Upper lobe of right lung (tissue), 1 donor: ENCODE measurements around the gene SCMH1. TPM values are rescaled to one million over a fixed set of nuclear protein-coding genes. Genes with fewer than 3 reads are reported as not detected.
"Not testable (repeated sequence)": the region's sequence is repeated elsewhere in the genome, so short reads cannot be mapped to it uniquely, and the experiment has no call there.

Experiments
- ATAC-seq: fragments of 200-7000 bp; cut with Tn5 transposase; one replicate; pipeline ENCODE4 v1.9.1; 2020; ENCODE audit warnings: mild to moderate bottlenecking, moderate library complexity
- DNase-seq: peaks from one replicate; pipeline ENCODE4 v3.0.0-alpha.2; 2020
- H3K27ac ChIP-seq: fragments of 200-600 bp; one replicate; pipeline ENCODE4 v1.8.0; 2022
- H3K27me3 ChIP-seq: fragments of 200-600 bp; one replicate; pipeline ENCODE4 v1.8.0; 2022; ENCODE audit warnings: mild to moderate bottlenecking
- H3K36me3 ChIP-seq: fragments of 200-600 bp; one replicate; pipeline ENCODE4 v1.8.0; 2022
- H3K4me1 ChIP-seq: fragments of 200-600 bp; one replicate; pipeline ENCODE4 v1.8.0; 2022
- H3K4me3 ChIP-seq: fragments of 200-600 bp; one replicate; pipeline ENCODE4 v1.8.0; 2022; ENCODE audit warnings: mild to moderate bottlenecking
- H3K9me3 ChIP-seq: fragments of 200-600 bp; one replicate; pipeline ENCODE4 v1.8.0; 2022
- CTCF ChIP-seq: fragments of 200-600 bp; IDR thresholded peaks from one replicate; pipeline ENCODE4 v1.8.0; 2022; ENCODE audit warnings: antibody characterized with exemption
- intact Hi-C: fragments of 100-400 bp; cut with DNase I; formaldehyde crosslinking; loops from one replicate; pipeline ENCODE4 v1.11.0; 2022
- total RNA-seq: library from RNA; stranded (reverse); fragmentation: NEBNext Ultra II Directional; extraction: Animal tissue kit (Norgen Biotek cat#: 25700); gene quantifications from one replicate; pipeline ENCODE4 v1.2.1, GENCODE V29; 2021
- donor health status: DM: no; HTN: yes; CAD: no; lungs with severe emphysema.

SCMH1 gene
- total RNA-seq, 1 donor from 2014 or later, result 37.2 TPM

- Histone ChIP-seq H3K27ac (no peak overlapping the region), H3K27me3 (no peaks in the 10 kb centered on the region), H3K4me1 (no peaks in the 10 kb centered on the region), H3K36me3 (no peaks in the 10 kb centered on the region), H3K4me3 (no peak overlapping the region), H3K9me3 (no peaks in the 10 kb centered on the region)
- TF ChIP-seq CTCF, result no peak
- intact Hi-C loops, result no loop called here
- ATAC-seq (no peak), DNase-seq (no peak)
These were observed 120.0 kb downstream of the SCMH1 start for GRCh38 chr1:41122148-41122547.

GRCh38 chr1:41118645-41119044, 123.5 kb downstream of the SCMH1 start:
- Histone ChIP-seq H3K27ac (no peak overlapping the region), H3K9me3 (no peaks in the 10 kb centered on the region), H3K36me3 (peaks cover 17% of the 10 kb centered on the region), H3K4me3 (no peak overlapping the region), H3K27me3 (no peaks in the 10 kb centered on the region), H3K4me1 (no peaks in the 10 kb centered on the region)
- intact Hi-C loops, result no loop called here
- no peak for ATAC-seq
- TF ChIP-seq CTCF, result no peak
- DNase-seq, result no peak

- H3K9me3 ChIP-seq, H3K27me3 ChIP-seq, DNase-seq, H3K4me3 ChIP-seq, ATAC-seq, intact Hi-C loops, H3K4me1 ChIP-seq, H3K27ac ChIP-seq: not testable (repeated sequence)
- H3K36me3 ChIP-seq, result peaks cover 29% of the 10 kb centered on the region
These were observed 124.9 kb downstream of the SCMH1 start for GRCh38 chr1:41117241-41117640.

GRCh38 chr1:41110736-41111135, 131.4 kb downstream of the SCMH1 start:
- Histone ChIP-seq H3K27me3 (no peaks in the 10 kb centered on the region), H3K4me1 (peaks cover 18% of the 10 kb centered on the region), H3K9me3 (no peaks in the 10 kb centered on the region), H3K36me3 (peaks cover 20% of the 10 kb centered on the region), H3K27ac (no peak overlapping the region), H3K4me3 (no peak overlapping the region)
- TF ChIP-seq CTCF, result no peak
- intact Hi-C loops, result no loop called here
- DNase-seq, result no peak
- ATAC-seq, result no peak

- Histone ChIP-seq H3K36me3 (peaks cover 19% of the 10 kb centered on the region), H3K27ac (peak overlapping the region; percentile 82), H3K4me1 (peaks cover 18% of the 10 kb centered on the region), H3K9me3 (no peaks in the 10 kb centered on the region), H3K4me3 (no peak overlapping the region), H3K27me3 (no peaks in the 10 kb centered on the region)
- DNase-seq, result no peak
- no peak for ATAC-seq
- intact Hi-C loops, result no loop called here
- no peak for TF ChIP-seq CTCF
These were observed 131.8 kb downstream of the SCMH1 start for GRCh38 chr1:41110286-41110685.

- no peak for TF ChIP-seq CTCF
- Histone ChIP-seq H3K9me3 (no peaks in the 10 kb centered on the region), H3K4me1 (peaks cover 18% of the 10 kb centered on the region), H3K27ac (peak overlapping the region; percentile 82), H3K36me3 (peaks cover 19% of the 10 kb centered on the region), H3K27me3 (no peaks in the 10 kb centered on the region), H3K4me3 (no peak overlapping the region)
- peak; percentile 91 for ATAC-seq
- no peak for DNase-seq
- intact Hi-C loops, result no loop called here
These were observed 132.6 kb downstream of the SCMH1 start for GRCh38 chr1:41109310-41110197.
